ENCODE measurements around the gene NTM.

DNA sequence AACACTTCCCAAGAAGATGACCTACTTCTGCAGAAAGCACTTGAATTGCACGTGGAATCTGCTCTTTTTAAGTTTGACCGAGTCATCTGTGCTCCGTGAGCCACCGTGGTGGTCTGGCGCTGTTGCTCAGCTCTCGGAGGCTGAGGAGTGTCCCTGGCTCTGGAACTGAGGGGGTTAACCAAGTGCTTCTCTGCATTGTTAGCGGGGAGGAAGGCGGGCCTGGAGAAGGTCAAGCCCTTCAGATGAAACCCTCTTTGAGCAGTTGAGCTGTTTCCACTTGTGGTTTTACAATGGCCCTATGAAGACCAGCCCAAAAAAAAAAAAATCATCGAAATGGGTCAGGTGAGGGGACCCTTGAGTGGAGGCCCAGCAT is 286.4 kb downstream of the NTM start:
- TF ChIP-seq, protein P1, sequence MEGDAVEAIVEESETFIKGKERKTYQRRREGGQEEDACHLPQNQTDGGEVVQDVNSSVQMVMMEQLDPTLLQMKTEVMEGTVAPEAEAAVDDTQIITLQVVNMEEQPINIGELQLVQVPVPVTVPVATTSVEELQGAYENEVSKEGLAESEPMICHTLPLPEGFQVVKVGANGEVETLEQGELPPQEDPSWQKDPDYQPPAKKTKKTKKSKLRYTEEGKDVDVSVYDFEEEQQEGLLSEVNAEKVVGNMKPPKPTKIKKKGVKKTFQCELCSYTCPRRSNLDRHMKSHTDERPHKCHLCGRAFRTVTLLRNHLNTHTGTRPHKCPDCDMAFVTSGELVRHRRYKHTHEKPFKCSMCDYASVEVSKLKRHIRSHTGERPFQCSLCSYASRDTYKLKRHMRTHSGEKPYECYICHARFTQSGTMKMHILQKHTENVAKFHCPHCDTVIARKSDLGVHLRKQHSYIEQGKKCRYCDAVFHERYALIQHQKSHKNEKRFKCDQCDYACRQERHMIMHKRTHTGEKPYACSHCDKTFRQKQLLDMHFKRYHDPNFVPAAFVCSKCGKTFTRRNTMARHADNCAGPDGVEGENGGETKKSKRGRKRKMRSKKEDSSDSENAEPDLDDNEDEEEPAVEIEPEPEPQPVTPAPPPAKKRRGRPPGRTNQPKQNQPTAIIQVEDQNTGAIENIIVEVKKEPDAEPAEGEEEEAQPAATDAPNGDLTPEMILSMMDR (IDR thresholded peaks at IDR 0.05): no peak
- no peak for TF ChIP-seq POLR2A (IDR thresholded peaks at IDR 0.05)
